Hepatocyte (in vitro differentiated cells): ENCODE results near the gene RUNX1.

Experiments
- EZH2 ChIP-seq: fragments of 200-600 bp; sonication (generic); IDR thresholded peaks from 2 replicates; pipeline ENCODE4 v1.6.1; 2016; ENCODE audit warnings: antibody characterized with exemption, mild to moderate bottlenecking, borderline replicate concordance
- EZH2phosphoT487 ChIP-seq: fragments of 200-600 bp; sonication (generic); IDR thresholded peaks from one replicate; pipeline ENCODE4 v1.6.1; 2018; ENCODE audit warnings: antibody characterized with exemption, mild to moderate bottlenecking, low read depth, moderate library complexity; ENCODE audit not compliant: unreplicated experiment, severe bottlenecking
- TF ChIP-seq, protein P1 (sequence below): fragments of 200-600 bp; sonication (generic); IDR thresholded peaks from 2 replicates; pipeline ENCODE4 v1.5.1; 2016; ENCODE audit warnings: antibody characterized with exemption, mild to moderate bottlenecking; ENCODE audit not compliant: poor library complexity

DNA sequence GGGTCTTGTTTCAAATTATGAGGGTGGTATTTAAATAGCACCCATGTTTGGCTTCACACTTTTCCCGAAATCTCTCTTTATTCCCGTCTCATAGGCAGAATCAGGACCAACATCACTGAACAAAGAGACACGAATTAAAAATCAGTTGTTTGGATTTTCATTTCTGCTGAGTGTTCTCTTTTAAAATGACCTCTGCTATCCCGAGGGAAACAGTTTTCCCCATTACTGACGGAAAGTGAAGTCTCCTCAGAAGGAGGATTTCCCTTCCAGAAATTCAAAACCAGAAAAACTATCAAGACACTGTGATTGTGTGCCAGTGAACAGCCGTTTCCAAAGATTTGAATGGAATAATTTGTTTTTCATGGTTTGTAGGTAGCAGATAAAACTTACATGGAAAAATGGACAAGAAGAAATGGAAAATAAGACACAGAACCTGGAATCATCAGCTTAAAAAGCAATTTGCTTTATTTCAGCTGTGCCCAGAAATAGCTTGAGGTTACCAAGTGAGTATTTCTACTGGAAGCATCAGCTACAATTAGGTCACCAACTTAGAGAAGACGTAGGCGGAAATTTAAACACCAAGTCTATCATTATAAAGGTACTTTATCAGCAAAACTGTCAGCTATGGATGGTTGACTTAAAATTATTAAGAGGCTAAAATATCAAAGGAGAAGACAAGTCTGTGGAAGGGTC is 68.5 kb downstream of the RUNX1 start:
- no peak for TF ChIP-seq EZH2
- TF ChIP-seq, protein P1, sequence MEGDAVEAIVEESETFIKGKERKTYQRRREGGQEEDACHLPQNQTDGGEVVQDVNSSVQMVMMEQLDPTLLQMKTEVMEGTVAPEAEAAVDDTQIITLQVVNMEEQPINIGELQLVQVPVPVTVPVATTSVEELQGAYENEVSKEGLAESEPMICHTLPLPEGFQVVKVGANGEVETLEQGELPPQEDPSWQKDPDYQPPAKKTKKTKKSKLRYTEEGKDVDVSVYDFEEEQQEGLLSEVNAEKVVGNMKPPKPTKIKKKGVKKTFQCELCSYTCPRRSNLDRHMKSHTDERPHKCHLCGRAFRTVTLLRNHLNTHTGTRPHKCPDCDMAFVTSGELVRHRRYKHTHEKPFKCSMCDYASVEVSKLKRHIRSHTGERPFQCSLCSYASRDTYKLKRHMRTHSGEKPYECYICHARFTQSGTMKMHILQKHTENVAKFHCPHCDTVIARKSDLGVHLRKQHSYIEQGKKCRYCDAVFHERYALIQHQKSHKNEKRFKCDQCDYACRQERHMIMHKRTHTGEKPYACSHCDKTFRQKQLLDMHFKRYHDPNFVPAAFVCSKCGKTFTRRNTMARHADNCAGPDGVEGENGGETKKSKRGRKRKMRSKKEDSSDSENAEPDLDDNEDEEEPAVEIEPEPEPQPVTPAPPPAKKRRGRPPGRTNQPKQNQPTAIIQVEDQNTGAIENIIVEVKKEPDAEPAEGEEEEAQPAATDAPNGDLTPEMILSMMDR, result no peak
- no peak for TF ChIP-seq EZH2phosphoT487
